ENCODE data around the gene ATG5.
"Not testable (repeated sequence)": the region's sequence is repeated elsewhere in the genome, so short reads cannot be mapped to it uniquely, and the experiment has no call there.

The ATG5 gene

DNA sequence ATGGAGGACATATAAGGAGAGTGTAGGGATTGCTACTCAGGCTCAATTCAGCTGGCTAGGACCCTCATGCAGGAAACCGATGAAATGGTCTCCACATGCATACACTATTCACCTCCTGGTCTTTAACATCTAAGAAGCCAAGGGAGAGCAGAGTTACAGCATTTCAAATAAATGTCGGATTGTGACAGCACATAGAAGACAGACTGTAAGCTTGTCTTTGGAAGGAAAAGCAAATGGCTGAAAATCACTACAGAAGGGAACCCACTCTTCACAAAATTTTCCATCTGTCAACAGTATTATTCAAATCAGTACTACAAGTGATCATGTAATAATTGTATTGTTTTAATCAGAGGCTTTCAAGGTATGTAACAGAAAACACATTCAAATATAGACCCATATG, 72.9 kb downstream of the ATG5 start:
- CTCF ChIA-PET, result interaction anchor here (0.5 to 1.0 kb wide), 6 partner anchors 13 to 1256 kb away, joined by 3 to 6 read pairs (median 3); no protein-coding TSS in a partner anchor
- Histone ChIP-seq H3K36me3 (ENCODE audit: control insufficient read depth in 2 of 2, insufficient read depth in 1 of 2, low read length in 2 of 2) (peaks cover 0 to 3% of the 10 kb centered on the region in 2 experiments; a peak in 1 of 3 replicates), H3K9me3 (ENCODE audit: control insufficient read depth, insufficient read depth, low read depth, low read length) (no peaks in the 10 kb centered on the region), H3K4me3 (ENCODE audit: low read depth, low read length) (no peak overlapping the region), H3K4me1 (ENCODE audit: control insufficient read depth, insufficient read depth, low read length) (peaks cover 2% of the 10 kb centered on the region; the same call in 1 of the 2 replicates), H3K27ac (ENCODE audit: extremely low read depth, low read depth, low read length) (no peak overlapping the region)
- TF ChIP-seq FEZF1 (tag by site-specific recombination; IDR thresholded peaks at IDR 0.05) (no peak), ZNF350 (tag by site-specific recombination; IDR thresholded peaks at IDR 0.05) (no peak), KLF9 (tag by site-specific recombination; IDR thresholded peaks at IDR 0.05; ENCODE audit: low read depth) (no peak), MYNN (tag by site-specific recombination; IDR thresholded peaks at IDR 0.05; ENCODE audit: borderline replicate concordance) (no peak), ZNF501 (tag by site-specific recombination; IDR thresholded peaks at IDR 0.05) (no peak), KLF16 (tag by site-specific recombination; IDR thresholded peaks at IDR 0.05) (no peak), MZF1 (tag by site-specific recombination; IDR thresholded peaks at IDR 0.05; ENCODE audit: borderline replicate concordance) (no peak), ZNF48 (tag by site-specific recombination; IDR thresholded peaks at IDR 0.05) (no peak), HOXD13 (CRISPR knock-in tag; IDR thresholded peaks at IDR 0.05; ENCODE audit: borderline replicate concordance) (no peak), YY1 (tag by site-specific recombination; IDR thresholded peaks at IDR 0.05) (no peak)
- TF ChIP-seq, protein P1, sequence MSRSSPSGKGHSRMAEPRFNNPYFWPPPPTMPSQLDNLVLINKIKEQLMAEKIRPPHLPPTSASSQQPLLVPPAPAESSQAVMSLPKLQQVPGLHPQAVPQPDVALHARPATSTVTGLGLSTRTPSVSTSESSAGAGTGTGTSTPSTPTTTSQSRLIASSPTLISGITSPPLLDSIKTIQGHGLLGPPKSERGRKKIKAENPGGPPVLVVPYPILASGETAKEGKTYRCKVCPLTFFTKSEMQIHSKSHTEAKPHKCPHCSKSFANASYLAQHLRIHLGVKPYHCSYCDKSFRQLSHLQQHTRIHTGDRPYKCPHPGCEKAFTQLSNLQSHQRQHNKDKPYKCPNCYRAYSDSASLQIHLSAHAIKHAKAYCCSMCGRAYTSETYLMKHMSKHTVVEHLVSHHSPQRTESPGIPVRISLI (tag by site-specific recombination; IDR thresholded peaks at IDR 0.05), result no peak
- TF ChIP-seq, protein P2, sequence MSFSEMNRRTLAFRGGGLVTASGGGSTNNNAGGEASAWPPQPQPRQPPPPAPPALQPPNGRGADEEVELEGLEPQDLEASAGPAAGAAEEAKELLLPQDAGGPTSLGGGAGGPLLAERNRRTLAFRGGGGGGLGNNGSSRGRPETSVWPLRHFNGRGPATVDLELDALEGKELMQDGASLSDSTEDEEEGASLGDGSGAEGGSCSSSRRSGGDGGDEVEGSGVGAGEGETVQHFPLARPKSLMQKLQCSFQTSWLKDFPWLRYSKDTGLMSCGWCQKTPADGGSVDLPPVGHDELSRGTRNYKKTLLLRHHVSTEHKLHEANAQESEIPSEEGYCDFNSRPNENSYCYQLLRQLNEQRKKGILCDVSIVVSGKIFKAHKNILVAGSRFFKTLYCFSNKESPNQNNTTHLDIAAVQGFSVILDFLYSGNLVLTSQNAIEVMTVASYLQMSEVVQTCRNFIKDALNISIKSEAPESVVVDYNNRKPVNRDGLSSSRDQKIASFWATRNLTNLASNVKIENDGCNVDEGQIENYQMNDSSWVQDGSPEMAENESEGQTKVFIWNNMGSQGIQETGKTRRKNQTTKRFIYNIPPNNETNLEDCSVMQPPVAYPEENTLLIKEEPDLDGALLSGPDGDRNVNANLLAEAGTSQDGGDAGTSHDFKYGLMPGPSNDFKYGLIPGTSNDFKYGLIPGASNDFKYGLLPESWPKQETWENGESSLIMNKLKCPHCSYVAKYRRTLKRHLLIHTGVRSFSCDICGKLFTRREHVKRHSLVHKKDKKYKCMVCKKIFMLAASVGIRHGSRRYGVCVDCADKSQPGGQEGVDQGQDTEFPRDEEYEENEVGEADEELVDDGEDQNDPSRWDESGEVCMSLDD (tag by site-specific recombination; IDR thresholded peaks at IDR 0.05), result no peak
- POLR2A ChIA-PET, result no interaction called here

DNA sequence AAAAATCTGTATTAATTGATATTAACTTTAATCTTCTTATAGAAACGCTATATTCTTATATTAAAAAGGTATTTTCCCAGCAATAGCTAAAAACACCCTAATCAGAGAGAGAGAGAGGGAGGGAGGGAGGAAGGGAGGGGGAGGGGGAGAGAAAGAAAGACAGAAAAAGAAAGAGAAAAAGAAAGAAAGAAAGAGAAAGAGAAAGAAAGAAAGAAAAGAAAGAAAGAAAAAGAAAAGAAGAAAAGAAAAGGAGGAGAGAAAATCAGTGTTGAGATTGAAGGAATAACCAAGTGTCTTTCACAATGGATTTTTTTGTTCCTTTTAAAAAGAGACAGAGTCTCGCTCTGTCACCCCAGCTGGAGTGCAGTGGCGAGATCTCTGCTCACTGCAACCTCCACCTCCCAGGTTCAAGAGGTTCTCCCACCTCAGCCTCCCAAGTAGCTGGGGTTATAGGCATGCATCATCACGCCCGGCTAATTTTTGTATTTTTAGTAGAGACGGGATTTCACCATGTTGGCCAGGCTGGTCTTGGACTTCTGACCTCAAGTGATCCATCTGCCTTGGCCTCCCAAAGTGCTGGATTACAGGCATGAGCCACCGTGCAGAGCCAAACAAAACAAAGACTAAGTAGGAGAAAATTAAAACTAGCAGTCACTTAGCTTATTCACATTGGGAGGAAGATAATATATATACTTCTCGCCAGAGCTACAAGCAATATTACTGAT, 73.9 kb downstream of the ATG5 start:
- H3K9me3 ChIP-seq (ENCODE audit: control insufficient read depth, insufficient read depth, low read depth, low read length); H3K27ac ChIP-seq (ENCODE audit: extremely low read depth, low read depth, low read length); POLR2A ChIA-PET; H3K4me1 ChIP-seq (ENCODE audit: control insufficient read depth, insufficient read depth, low read length); H3K4me3 ChIP-seq (ENCODE audit: low read depth, low read length): not testable (repeated sequence)
- peaks cover 6 to 10% of the 10 kb centered on the region in 2 experiments; a peak in 2 of 3 replicates for H3K36me3 ChIP-seq (ENCODE audit: control insufficient read depth in 2 of 2, insufficient read depth in 1 of 2, low read length in 2 of 2)
- CTCF ChIA-PET, result interaction anchor here (0.6 to 1.0 kb wide), 5 partner anchors 12 to 1255 kb away, joined by 3 to 4 read pairs (median 3); no protein-coding TSS in a partner anchor
- TF ChIP-seq ZNF366 (tag by site-specific recombination; conservative IDR thresholded peaks at IDR 0.05) (0 out of 2 replicates have a peak, but pooled peaks have one; percentile 35), PRDM1 (tag by site-specific recombination; IDR thresholded peaks at IDR 0.05) (peak; percentile 13; the same call in 1 of the 2 replicates)

DNA sequence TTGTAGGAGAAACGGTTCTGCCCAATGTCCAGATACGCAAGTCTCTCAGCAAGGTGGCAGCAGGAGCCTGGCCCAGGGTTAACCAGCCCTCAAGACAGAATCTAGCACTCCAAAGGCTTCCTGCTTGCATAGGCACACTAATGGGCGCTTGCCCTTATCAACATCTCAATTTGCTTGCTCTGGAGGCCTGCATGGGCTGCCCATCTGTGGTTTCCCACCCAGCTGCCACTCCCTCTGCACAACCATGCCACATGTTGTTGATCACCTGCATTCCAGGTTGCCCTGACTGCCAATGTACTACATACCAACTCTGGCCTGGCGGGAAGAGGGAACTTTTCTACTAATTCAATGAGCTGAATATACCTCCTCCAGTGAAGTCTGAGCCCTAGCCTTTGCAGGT, 74.6 kb downstream of the ATG5 start:
- Histone ChIP-seq H3K36me3 (ENCODE audit: control insufficient read depth in 2 of 2, insufficient read depth in 1 of 2, low read length in 2 of 2) (peaks cover 6 to 10% of the 10 kb centered on the region in 2 experiments; a peak in 2 of 3 replicates), H3K9me3 (ENCODE audit: control insufficient read depth, insufficient read depth, low read depth, low read length) (no peaks in the 10 kb centered on the region), H3K27ac (ENCODE audit: extremely low read depth, low read depth, low read length) (no peak overlapping the region), H3K4me1 (ENCODE audit: control insufficient read depth, insufficient read depth, low read length) (0 out of 2 replicates have a peak, but pooled peaks cover 2% of the 10 kb centered on the region), H3K4me3 (ENCODE audit: low read depth, low read length) (no peak overlapping the region)
- POLR2A ChIA-PET, result no interaction called here
- CTCF ChIA-PET, result interaction anchor here (0.9 kb wide), 1 partner anchor 28 kb away, joined by 5 read pairs; no protein-coding TSS in a partner anchor
- TF ChIP-seq ZNF777 (tag by site-specific recombination; IDR thresholded peaks at IDR 0.05; ENCODE audit: borderline replicate concordance) (no peak), ZEB2 (tag by site-specific recombination; IDR thresholded peaks at IDR 0.05) (no peak), MYNN (tag by site-specific recombination; IDR thresholded peaks at IDR 0.05; ENCODE audit: borderline replicate concordance) (no peak), HOXD13 (CRISPR knock-in tag; IDR thresholded peaks at IDR 0.05; ENCODE audit: borderline replicate concordance) (no peak), ZNF121 (tag by site-specific recombination; IDR thresholded peaks at IDR 0.05) (no peak), ZBTB8A (tag by site-specific recombination; IDR thresholded peaks at IDR 0.05) (no peak), ZNF221 (tag by site-specific recombination; IDR thresholded peaks at IDR 0.05; ENCODE audit: borderline replicate concordance) (no peak), GFI1B (tag by site-specific recombination; IDR thresholded peaks at IDR 0.05) (no peak), ZNF585B (tag by site-specific recombination; IDR thresholded peaks at IDR 0.05) (no peak), ZNF514 (tag by site-specific recombination; IDR thresholded peaks at IDR 0.05) (no peak)
- TF ChIP-seq, protein P2 (tag by site-specific recombination; IDR thresholded peaks at IDR 0.05), result no peak

Data from HEK293 (cell line).